Ovary (tissue), 9 donors: ENCODE data around the gene ST6GAL1. TPM values are rescaled to one million over a fixed set of nuclear protein-coding genes. Genes with fewer than 3 reads are reported as not detected.
A peak's percentile ranks its signal among the peaks of the same experiment; 100 is the strongest.

ENCODE experiments used
- DNase-seq, 5 donors: peaks; one replicate each; pipeline ENCODE4 v3.0.0-alpha.2; 2019 to 2020
- H3K27ac ChIP-seq, 2 donors: fragments of 200-600 bp; one replicate each; pipeline versions ENCODE4 v1.5.1 to v1.8.0; 2019 to 2022
- H3K27me3 ChIP-seq: fragments of 200-600 bp; one replicate; pipeline ENCODE4 v1.8.0; 2022
- H3K36me3 ChIP-seq: fragments of 200-600 bp; sonication (generic); one replicate; pipeline ENCODE4 v1.5.1; 2019
- H3K4me1 ChIP-seq: one replicate; pipeline ENCODE4 v1.8.1; 2013; ENCODE audit warnings: mild to moderate bottlenecking, moderate library complexity; ENCODE audit not compliant: insufficient read depth
- H3K4me3 ChIP-seq: fragments of 200-600 bp; sonication (generic); one replicate; pipeline ENCODE4 v1.5.1; 2017
- H3K9me3 ChIP-seq, 2 donors: fragments of 200-600 bp in 1 of 2; sonication (generic) in 1 of 2; one replicate each; pipeline versions ENCODE4 v1.5.1 to v1.8.1; 2013 to 2019; ENCODE audit warnings: mild to moderate bottlenecking in 1 of 2, moderate library complexity in 1 of 2
- EP300 ChIP-seq: sonication (generic); formaldehyde crosslinking; IDR thresholded peaks from one replicate; pipeline ENCODE4 v1.6.1; 2017; ENCODE audit warnings: antibody characterized with exemption
- POLR2A ChIP-seq: fragments of 450-650 bp; IDR thresholded peaks from one replicate; pipeline ENCODE4 v1.6.1; 2017; ENCODE audit warnings: antibody characterized with exemption, mild to moderate bottlenecking, moderate library complexity
- WGBS, 3 donors: extraction: QIAGEN DNeasy Blood & Tissue Kit in 1 of 3; methylation state at CpG; one replicate each; pipeline versions ENCODE4 v1.1.5 to v1.1.7; 2013 to 2017; 5-methylcytosine and 5-hydroxymethylcytosine counted together
- intact Hi-C, 4 donors: fragments of 100-400 bp; cut with DNase I; formaldehyde crosslinking; loops; one replicate each; pipeline versions ENCODE4 v1.11.0 to v1.15.1; 2022 to 2023
- polyA plus RNA-seq, 2 donors: library from polyadenylated mRNA; stranded (reverse); fragments of 200-250 nt in 1 of 2; fragments of 350-450 nt in 1 of 2; fragmentation: Illumina TruSeq in 1 of 2; extraction: RNeasy Lipid Tissue Mini Kit (QIAGEN cat#74804) in 1 of 2; gene quantifications; one replicate each; pipeline ENCODE4 v1.2.3, GENCODE V29; 2013 to 2014
- total RNA-seq, 7 donors: library from RNA; depleted of rRNA in 2 of 7; stranded (reverse); fragments of >200 nt in 2 of 7; fragmentation: NEBNext Ultra II Directional in 3 of 7; extraction: Animal tissue kit (Norgen Biotek cat#: 25700) in 3 of 7; gene quantifications; one replicate each; pipeline versions ENCODE4 v1.1.0 to v1.2.4, GENCODE V29; 2016 to 2023
- TF ChIP-seq, protein P1 (sequence below), 3 donors: fragments of 450-650 bp in 2 of 3; fragments of 200-600 bp in 1 of 3; IDR thresholded peaks; one replicate each; pipeline versions ENCODE4 v1.5.1 to v1.8.0; 2016 to 2022; ENCODE audit warnings: antibody characterized with exemption in 3 of 3, mild to moderate bottlenecking in 1 of 3
- donor health status: DM: no; HTN: no; CAD: no; lungs with moderate emphysema.
- donor health status: DM: no; HTN: no; CAD: no.
- donor health status: Bipolar disorder and iron deficiency.
- donor health status: DM: yes; HTN: yes; CAD: no.
- donor health status: DM: no; HTN: no; CAD: no.
- donor health status: DM: yes; HTN: yes; CAD: no.

Gene ST6GAL1
- total and polyA plus RNA-seq, 9 donors, result 10.6 to 55.2 (median 28.1) TPM

GRCh38 chr3:187101184-187102072 lies 171.1 kb downstream of the ST6GAL1 start:
- WGBS, 3 donors, result 37 to 44% (median 40%) methylated on average over 9 of the region's 9 CpGs
- no peaks in the 10 kb centered on the region for H3K9me3 ChIP-seq
- TF ChIP-seq POLR2A (no peak), EP300 (no peak)
- TF ChIP-seq, protein P1, sequence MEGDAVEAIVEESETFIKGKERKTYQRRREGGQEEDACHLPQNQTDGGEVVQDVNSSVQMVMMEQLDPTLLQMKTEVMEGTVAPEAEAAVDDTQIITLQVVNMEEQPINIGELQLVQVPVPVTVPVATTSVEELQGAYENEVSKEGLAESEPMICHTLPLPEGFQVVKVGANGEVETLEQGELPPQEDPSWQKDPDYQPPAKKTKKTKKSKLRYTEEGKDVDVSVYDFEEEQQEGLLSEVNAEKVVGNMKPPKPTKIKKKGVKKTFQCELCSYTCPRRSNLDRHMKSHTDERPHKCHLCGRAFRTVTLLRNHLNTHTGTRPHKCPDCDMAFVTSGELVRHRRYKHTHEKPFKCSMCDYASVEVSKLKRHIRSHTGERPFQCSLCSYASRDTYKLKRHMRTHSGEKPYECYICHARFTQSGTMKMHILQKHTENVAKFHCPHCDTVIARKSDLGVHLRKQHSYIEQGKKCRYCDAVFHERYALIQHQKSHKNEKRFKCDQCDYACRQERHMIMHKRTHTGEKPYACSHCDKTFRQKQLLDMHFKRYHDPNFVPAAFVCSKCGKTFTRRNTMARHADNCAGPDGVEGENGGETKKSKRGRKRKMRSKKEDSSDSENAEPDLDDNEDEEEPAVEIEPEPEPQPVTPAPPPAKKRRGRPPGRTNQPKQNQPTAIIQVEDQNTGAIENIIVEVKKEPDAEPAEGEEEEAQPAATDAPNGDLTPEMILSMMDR (IDR thresholded peaks at IDR 0.05), result no peak
- intact Hi-C loops, result no loop called here
- no peak overlapping the region for H3K27ac ChIP-seq
- DNase-seq, result peak; percentile 39 to 78 (median 52)
- H3K4me1 ChIP-seq, result peaks cover 1% of the 10 kb centered on the region
- H3K27me3 ChIP-seq, result no peaks in the 10 kb centered on the region
- H3K4me3 ChIP-seq, result peak overlapping the region; percentile 14
- no peaks in the 10 kb centered on the region for H3K36me3 ChIP-seq

GRCh38 chr3:187102073-187102634 lies 171.8 kb downstream of the ST6GAL1 start:
- Histone ChIP-seq H3K4me3 (peak overlapping the region; percentile 14), H3K4me1 (peaks cover 1% of the 10 kb centered on the region), H3K36me3 (no peaks in the 10 kb centered on the region), H3K27me3 (no peaks in the 10 kb centered on the region), H3K9me3 (no peaks in the 10 kb centered on the region), H3K27ac (no peak overlapping the region)
- TF ChIP-seq EP300 (no peak), POLR2A (no peak)
- TF ChIP-seq, protein P1 (IDR thresholded peaks at IDR 0.05), result no peak
- DNase-seq, result no peak
- WGBS, 3 donors, result 66 to 86% (median 78%) methylated on average over 1 of the region's 1 CpG
- intact Hi-C loops, result no loop called here

GRCh38 chr3:187103251-187103650 lies 172.9 kb downstream of the ST6GAL1 start:
- no peaks in the 10 kb centered on the region for H3K27me3 ChIP-seq
- no peak overlapping the region for H3K27ac ChIP-seq
- H3K9me3 ChIP-seq, result no peaks in the 10 kb centered on the region
- no peak for DNase-seq
- H3K4me1 ChIP-seq, result peaks cover 1% of the 10 kb centered on the region
- 88 to 95% (median 89%) methylated on average over 5 of the region's 5 CpGs for WGBS, 3 donors
- no peaks in the 10 kb centered on the region for H3K36me3 ChIP-seq
- no peak overlapping the region for H3K4me3 ChIP-seq
- no peak for TF ChIP-seq EP300
- no peak for TF ChIP-seq POLR2A
- TF ChIP-seq, protein P1 (IDR thresholded peaks at IDR 0.05), result no peak
- intact Hi-C loops, result no loop called here

DNA sequence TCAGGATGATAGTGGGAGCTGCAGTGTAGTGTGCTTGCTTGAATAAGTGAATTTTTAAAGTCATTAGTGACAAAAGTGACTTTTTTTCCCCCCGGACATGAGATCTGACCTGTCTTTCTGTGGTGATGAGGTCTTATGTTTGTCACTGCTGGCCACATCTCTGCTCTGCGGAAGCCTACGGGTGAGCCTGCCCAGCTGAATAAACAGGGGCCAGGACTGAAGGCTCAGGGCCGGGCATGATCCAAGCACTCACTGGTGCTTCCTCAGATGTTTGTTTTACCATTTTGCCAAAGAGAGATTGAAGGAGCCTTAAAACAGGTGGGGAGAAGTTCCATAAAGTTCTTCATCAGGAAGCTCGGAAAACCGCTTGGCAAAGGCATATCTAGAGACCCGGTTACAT lies 174.0 kb downstream of the ST6GAL1 start:
- intact Hi-C loops, result no loop called here
- Histone ChIP-seq H3K27ac (no peak overlapping the region), H3K4me1 (peaks cover 1% of the 10 kb centered on the region), H3K4me3 (no peak overlapping the region), H3K9me3 (no peaks in the 10 kb centered on the region), H3K27me3 (no peaks in the 10 kb centered on the region), H3K36me3 (no peaks in the 10 kb centered on the region)
- TF ChIP-seq POLR2A, result no peak
- no peak for TF ChIP-seq EP300
- TF ChIP-seq, protein P1 (IDR thresholded peaks at IDR 0.05), result no peak
- 89 to 95% (median 94%) methylated on average over 7 of the region's 7 CpGs for WGBS, 3 donors
- no peak for DNase-seq
